Cardiac fibroblast (primary cell): ENCODE measurements around the gene PALD1.
A peak's percentile ranks its signal among the peaks of the same experiment; 100 is the strongest.
"Not testable (repeated sequence)": the region's sequence is repeated elsewhere in the genome, so short reads cannot be mapped to it uniquely, and the experiment has no call there.

Source experiments
- DNase-seq, 2 donors: peaks; one replicate each; pipeline versions ENCODE4 v3.0.0 to v3.0.0-alpha.2; 2010; ENCODE audit warnings: low read depth in 2 of 2
- H3K4me3 ChIP-seq, 2 donors: replicated peaks in 1 of 2; 1 replicate in 1 of 2; 2 replicates in 1 of 2; pipeline ENCODE4 v1.5.1; 2011; ENCODE audit warnings: low read depth in 2 of 2, low read length in 2 of 2, mild to moderate bottlenecking in 2 of 2, moderate library complexity in 1 of 2
- TF ChIP-seq, protein P1 (sequence below): IDR thresholded peaks from one replicate; pipeline ENCODE4 v1.5.1; 2011; ENCODE audit warnings: low read depth, mild to moderate bottlenecking, low read length, inconsistent platforms

Gene PALD1

GRCh38 chr10:70578371-70578947 lies 99.9 kb downstream of the PALD1 start:
- DNase-seq, result peak; percentile 52 to 80
- no peak overlapping the region for H3K4me3 ChIP-seq
- TF ChIP-seq, protein P1, sequence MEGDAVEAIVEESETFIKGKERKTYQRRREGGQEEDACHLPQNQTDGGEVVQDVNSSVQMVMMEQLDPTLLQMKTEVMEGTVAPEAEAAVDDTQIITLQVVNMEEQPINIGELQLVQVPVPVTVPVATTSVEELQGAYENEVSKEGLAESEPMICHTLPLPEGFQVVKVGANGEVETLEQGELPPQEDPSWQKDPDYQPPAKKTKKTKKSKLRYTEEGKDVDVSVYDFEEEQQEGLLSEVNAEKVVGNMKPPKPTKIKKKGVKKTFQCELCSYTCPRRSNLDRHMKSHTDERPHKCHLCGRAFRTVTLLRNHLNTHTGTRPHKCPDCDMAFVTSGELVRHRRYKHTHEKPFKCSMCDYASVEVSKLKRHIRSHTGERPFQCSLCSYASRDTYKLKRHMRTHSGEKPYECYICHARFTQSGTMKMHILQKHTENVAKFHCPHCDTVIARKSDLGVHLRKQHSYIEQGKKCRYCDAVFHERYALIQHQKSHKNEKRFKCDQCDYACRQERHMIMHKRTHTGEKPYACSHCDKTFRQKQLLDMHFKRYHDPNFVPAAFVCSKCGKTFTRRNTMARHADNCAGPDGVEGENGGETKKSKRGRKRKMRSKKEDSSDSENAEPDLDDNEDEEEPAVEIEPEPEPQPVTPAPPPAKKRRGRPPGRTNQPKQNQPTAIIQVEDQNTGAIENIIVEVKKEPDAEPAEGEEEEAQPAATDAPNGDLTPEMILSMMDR, result no peak

DNA sequence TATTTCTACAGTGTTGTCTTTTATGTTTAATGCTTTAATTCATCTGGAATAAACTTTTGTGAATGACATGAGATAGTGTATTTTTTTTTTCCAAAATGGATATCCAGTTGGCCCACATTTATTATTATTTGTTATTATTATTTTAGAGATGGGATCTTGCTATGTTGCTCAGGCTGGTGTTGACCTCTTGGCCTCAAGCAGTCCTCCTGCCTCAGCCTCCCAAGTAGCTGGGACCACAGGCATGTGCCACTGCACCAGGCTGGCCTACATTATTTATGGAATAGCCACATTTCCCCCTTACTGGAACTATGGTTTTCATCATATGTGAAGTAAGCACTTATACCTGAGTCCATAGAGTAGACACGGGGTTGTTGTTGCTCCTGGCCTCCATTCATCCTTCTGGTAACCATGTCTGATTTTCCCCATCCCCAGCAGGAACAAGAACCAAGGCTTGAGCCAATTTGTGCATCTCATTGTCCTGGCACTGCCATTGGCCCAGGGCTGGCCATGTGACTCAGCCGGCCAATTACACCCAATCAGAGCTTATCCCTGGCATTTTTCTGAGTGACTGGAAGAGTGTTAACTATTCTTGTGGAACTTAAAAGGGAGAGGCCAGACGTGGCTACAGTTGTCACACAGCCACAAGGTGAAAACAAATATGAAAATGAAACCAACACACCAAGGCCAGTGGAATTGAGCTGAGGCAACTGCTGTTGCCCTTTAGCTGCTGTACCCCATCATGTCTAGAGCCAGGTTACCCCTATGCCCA lies 100.9 kb downstream of the PALD1 start:
- DNase-seq, result no peak
- TF ChIP-seq, protein P1, result no peak
- no peak overlapping the region for H3K4me3 ChIP-seq

- not testable (repeated sequence) for H3K4me3 ChIP-seq, DNase-seq
Measured at GRCh38 chr10:70581176-70581575, 102.6 kb downstream of the PALD1 start.

DNA sequence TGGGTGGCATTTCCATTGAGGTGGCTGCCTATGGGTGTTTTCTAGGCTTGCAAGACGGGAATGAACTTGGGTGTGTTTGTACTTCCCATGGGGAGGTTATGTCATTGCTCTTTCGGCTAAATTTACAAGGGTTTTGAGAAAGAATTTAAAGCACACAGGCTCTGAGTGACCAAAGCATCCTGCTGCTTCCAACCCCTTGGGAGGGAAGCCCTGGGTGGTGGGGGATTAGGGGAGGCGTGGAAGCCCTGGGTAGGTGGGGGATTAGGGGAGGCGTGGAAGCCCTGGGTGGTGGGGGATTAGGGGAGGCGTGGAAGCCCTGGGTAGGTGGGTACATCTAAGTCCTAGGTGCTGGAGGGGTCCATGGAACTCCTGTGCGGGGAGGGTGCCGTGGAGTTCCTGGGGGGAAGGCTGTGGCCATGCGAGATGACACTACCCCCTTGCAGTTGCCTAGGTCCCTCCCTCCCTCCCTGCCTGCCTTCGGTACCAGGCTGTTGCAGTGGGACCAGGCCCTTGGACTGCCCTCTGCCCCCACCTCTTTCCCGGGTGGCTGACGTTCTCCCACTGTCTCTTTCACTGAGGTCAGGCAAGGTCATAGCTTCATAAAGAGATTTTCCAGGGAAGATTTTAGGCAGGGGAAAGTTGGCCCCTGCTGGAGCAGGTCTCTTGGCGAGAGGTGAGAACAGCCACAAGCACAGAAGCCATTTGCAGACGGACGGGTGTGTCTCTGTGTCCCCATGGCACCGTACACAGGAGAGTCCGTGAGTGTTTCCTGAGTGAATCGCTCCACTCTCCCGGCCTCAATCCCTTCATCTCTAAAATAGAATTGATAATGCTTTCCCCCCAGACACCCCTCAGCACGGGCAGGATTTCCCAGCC lies 104.5 kb downstream of the PALD1 start:
- TF ChIP-seq, protein P1, result no peak
- no peak for DNase-seq

GRCh38 chr10:70583669-70584037 lies 105.1 kb downstream of the PALD1 start:
- DNase-seq, result no peak
- TF ChIP-seq, protein P1, result no peak

More for the DNA sequence above, 104.5 kb downstream of the PALD1 start:
- H3K4me3 ChIP-seq, result no peak overlapping the region

DNA sequence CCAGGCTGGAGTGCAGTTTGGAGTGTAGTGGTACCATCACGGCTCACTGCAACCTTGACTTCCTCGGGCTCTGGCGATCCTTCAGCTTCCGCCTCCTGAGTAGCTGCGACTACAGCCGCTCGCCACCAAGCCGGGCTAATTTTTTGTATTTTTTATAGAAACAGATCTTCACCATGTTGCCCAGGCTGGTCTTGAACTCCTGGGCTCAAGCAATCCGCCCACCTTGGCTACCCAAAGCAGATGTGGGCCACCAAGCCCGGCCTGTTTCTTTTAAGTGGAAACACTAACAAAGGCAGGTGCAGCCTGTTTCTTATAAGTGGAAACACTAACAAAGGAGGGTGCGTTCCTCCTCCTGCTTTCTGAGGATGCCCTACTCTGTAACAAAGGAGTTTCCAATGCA lies 105.8 kb downstream of the PALD1 start:
- TF ChIP-seq, protein P1, result no peak
- no peak overlapping the region for H3K4me3 ChIP-seq
- no peak for DNase-seq

More at GRCh38 chr10:70583669-70584037, 105.1 kb downstream of the PALD1 start:
- H3K4me3 ChIP-seq, result no peak overlapping the region
